ENCODE results near the gene ZMIZ1. TPM values are rescaled to one million over a fixed set of nuclear protein-coding genes. Genes with fewer than 3 reads are reported as not detected.
"Not testable (repeated sequence)": the region's sequence is repeated elsewhere in the genome, so short reads cannot be mapped to it uniquely, and the experiment has no call there.

ZMIZ1 gene
- total RNA-seq, 1 experiment from 2014 or later: 28.4 TPM

GRCh38 chr10:79331709-79332108 is 262.9 kb downstream of the ZMIZ1 start (continued):
- TF ChIP-seq POLR2AphosphoS5 (IDR thresholded peaks at IDR 0.05; ENCODE audit: low read depth, low read length): no peak
- no peak for TF ChIP-seq SRF (IDR thresholded peaks at IDR 0.05; ENCODE audit: low read depth)
- no peak for TF ChIP-seq ZNF274 (IDR thresholded peaks at IDR 0.05; ENCODE audit: low read depth, low read length)
- TF ChIP-seq ZBTB33 (IDR thresholded peaks at IDR 0.05; ENCODE audit: extremely low read depth, insufficient replicate concordance, low read length): no peak
- TF ChIP-seq, protein P1, sequence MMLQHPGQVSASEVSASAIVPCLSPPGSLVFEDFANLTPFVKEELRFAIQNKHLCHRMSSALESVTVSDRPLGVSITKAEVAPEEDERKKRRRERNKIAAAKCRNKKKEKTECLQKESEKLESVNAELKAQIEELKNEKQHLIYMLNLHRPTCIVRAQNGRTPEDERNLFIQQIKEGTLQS (IDR thresholded peaks at IDR 0.05): no peak
- no peak for TF ChIP-seq FOSL1 (IDR thresholded peaks at IDR 0.05; ENCODE audit: low read depth)
- no peak for TF ChIP-seq CBX3 (IDR thresholded peaks at IDR 0.05; ENCODE audit: low read depth)

- H3K79me2 ChIP-seq (ENCODE audit: insufficient read depth, low read length); H3K27ac ChIP-seq (ENCODE audit: low read depth, low read length); H3K36me3 ChIP-seq (ENCODE audit: control insufficient read depth in 1 of 2, insufficient read depth in 2 of 2, low read length in 2 of 2); H3K9me3 ChIP-seq (ENCODE audit: control insufficient read depth in 1 of 2, insufficient read depth in 1 of 2, low read depth in 1 of 2, low read length in 2 of 2); H3K9ac ChIP-seq (ENCODE audit: low read length); BruUV-seq (replicated peaks); RAD21 ChIA-PET (ENCODE audit: low non-redundant PET in 1 of 2, low total read pairs in 2 of 2, uncharacterized antibody in 2 of 2, unreplicated experiment in 2 of 2); ATAC-seq; H3K4me2 ChIP-seq (ENCODE audit: low read length); DNase-seq (ENCODE audit: low read depth, low spot score); H3K4me3 ChIP-seq (replicated peaks in 1 of 2; ENCODE audit: low read depth in 1 of 2, low read length in 2 of 2); H3K27me3 ChIP-seq (ENCODE audit: insufficient read depth, low read length); H2AFZ ChIP-seq (ENCODE audit: low read depth, low read length, poor library complexity, severe bottlenecking); H3K9me2 ChIP-seq (ENCODE audit: insufficient read depth); intact Hi-C loops (cut with micrococcal nuclease); POLR2A ChIA-PET; H4K20me1 ChIP-seq (ENCODE audit: insufficient read depth): not testable (repeated sequence)
- H3K4me1 ChIP-seq (ENCODE audit: control insufficient read depth in 1 of 2, insufficient read depth in 2 of 2, low read length in 2 of 2): peaks cover 0 to 42% of the 10 kb centered on the region in 2 experiments; a peak in 2 of 4 replicates
- CTCF ChIA-PET: interaction anchor here (1.6 kb wide), 1 partner anchor 14 kb away, joined by 3 read pairs; no protein-coding TSS in a partner anchor
These were observed 264.0 kb downstream of the ZMIZ1 start for GRCh38 chr10:79332610-79333315.
